ENCODE results near the gene DTNBP1.

Gene DTNBP1

GRCh38 chr6:15622045-15622740 is 40.6 kb downstream of the DTNBP1 start:
- peak; percentile 68 for DNase-seq

GRCh38 chr6:15621203-15622044 is 41.4 kb downstream of the DTNBP1 start:
- peak; percentile 90 for DNase-seq

DNA sequence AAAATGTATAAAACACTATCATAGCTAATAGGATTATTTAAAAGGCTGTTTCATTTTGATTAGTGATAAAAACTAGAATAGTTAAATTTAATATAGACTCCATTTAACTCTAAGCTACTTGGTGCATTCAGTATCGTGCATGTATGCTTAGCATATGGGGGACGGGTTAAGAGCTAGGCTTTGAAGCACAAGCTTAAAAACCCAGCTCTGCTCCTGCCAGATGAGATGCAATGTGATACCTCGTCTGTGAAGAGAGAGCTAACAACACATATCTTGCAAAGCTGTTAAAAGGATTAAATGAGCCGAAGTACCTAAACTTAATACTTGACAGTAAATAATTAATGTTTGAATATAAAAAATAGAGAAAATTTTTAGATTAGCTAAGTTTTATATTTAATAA is 42.2 kb downstream of the DTNBP1 start:
- DNase-seq, result no peak

GRCh38 chr6:15619330-15619729 is 43.5 kb downstream of the DTNBP1 start:
- DNase-seq, result no peak

GRCh38 chr6:15618685-15619084 is 44.1 kb downstream of the DTNBP1 start:
- no peak for DNase-seq

DNA sequence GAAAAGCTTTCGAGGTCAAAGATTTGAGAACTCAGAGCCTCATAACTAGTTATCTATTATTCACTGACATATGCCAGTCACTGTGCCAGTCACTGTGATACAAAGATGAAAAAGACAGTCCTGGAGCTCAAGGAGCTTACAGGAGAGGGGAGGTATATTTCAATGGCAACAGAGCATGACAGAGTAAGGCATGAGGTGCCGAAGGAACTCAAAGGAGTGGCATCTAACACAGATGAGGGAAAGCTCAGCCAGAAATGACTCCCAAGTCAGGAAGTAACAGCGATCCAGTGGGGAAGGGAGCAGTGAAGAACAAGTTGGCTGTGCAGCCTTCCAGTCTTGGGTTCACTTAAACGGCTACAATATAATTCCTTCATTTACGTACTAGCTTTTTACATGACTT is 46.6 kb downstream of the DTNBP1 start:
- no peak for DNase-seq

DNA sequence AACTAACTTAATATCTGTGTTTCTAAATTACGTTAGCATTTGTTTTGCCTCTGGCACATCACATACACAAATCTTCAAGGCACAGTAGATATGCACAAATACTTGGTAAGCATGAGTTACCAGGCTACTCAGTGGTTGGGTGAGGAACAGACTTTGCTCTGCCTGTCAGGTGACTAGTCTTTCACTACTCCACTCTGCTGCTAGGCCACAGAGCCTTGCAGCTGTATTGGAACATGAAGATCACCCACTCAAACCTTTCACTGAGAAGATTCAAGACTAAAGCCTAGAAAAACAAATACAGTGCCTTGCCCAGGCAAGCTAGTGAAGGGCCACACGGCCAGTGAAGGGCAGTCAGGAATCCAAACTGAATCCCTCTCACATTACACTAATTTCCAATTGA is 47.0 kb downstream of the DTNBP1 start:
- DNase-seq, result peak; percentile 48

GRCh38 chr6:15614277-15614676 is 48.6 kb downstream of the DTNBP1 start:
- peak; percentile 61 for DNase-seq

DNA sequence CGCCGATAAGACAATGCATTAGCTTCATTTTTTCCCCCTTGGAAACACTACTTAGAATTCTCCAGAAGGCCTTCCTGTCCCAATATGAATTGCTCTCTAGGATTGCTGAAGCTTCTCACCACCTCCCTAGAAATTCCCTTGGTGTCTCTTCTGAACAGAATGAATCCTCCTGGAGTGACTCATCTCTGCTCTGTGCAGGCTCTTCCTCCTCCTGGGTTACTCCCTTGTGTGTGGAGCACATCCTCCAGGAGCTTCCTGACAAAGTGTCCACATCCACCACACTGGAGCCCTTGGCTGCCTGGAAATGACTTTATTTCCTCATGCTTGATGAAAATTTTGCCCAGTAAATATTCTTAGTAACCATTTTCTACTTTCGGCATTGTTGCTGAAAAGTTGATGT is 54.4 kb downstream of the DTNBP1 start:
- DNase-seq, result peak; percentile 85

GRCh38 chr6:15607603-15608002 is 55.2 kb downstream of the DTNBP1 start:
- no peak for DNase-seq

GRCh38 chr6:15606347-15606746 is 56.5 kb downstream of the DTNBP1 start:
- DNase-seq, result no peak

GRCh38 chr6:15604843-15605242 is 58.0 kb downstream of the DTNBP1 start:
- DNase-seq, result no peak

DNA sequence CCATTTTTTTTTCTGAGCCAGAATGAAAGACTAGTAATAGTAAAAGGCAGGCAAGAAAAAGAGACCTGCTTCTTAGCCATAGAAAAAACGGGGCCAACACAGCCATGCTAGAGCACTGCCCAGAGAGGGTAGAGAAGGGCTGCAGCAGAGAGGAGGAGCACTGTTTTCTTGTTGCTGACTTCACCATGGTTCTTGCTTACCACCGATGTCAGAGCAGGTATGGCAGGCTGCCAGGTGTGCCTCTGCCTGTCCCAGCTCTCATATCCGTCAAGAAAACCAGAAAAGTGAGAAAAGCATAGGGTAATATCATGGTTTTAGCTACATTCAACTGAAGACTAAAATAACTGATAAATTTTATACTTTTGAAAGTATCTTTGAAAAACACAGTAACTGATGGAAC is 60.7 kb downstream of the DTNBP1 start:
- DNase-seq, result no peak

DNA sequence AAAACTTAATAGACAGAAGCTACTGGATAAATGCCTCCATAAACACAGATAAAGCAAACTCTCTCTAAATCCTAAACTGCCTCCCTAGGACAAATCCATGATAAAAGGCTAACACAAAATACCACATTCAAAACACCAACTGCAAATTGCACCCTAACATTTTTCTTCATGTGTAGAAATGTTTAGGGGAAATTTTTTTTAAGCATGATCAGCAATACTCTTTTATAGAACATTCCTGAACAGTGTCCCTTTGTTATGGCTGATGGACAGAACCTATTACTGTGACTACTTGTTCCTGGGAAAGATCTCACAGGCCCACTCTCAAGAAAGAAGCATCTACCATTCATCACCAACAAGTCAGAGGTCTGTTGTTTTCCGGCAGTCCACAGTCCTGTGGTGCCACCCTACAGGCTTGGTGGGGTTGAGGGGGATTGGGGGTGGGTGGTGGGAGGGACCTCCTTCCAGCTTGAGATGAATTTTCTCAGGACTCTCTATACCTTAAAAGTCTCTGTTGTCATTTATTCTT is 64.5 kb downstream of the DTNBP1 start:
- DNase-seq, result no peak

DNA sequence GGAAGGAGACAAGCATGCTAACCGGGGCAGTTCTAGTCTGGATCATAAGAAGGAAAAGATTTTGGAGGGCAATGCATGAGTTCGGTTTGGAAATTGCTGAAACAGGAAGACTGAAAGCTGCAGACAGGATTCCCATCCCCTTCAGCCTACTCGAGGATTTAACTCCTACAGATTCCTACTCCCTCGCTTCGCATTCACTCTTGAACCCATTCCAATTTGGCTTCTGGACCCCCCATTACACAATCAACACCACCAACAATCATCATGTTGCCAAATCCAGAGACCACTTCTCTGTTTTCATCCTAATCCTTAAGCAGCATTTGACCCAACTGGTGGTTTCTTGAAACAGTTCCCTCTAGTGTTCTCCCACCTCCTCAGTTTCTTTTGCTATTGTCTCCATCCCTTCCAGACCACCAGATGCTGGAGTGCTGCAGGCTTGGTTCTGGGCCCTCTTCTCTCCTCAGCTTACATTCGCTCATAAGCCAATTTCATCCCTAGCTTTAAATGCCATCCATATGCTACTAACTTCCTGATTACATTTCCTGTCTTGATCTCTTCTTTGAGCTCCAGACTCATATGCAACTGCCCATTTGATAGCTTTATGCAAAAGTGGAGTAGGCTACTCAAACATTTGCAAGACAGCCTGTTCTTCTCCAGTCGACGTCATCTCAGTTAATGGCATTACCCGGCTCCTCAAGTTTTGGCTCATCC is 66.5 kb downstream of the DTNBP1 start:
- peak; percentile 43 for DNase-seq

DNA sequence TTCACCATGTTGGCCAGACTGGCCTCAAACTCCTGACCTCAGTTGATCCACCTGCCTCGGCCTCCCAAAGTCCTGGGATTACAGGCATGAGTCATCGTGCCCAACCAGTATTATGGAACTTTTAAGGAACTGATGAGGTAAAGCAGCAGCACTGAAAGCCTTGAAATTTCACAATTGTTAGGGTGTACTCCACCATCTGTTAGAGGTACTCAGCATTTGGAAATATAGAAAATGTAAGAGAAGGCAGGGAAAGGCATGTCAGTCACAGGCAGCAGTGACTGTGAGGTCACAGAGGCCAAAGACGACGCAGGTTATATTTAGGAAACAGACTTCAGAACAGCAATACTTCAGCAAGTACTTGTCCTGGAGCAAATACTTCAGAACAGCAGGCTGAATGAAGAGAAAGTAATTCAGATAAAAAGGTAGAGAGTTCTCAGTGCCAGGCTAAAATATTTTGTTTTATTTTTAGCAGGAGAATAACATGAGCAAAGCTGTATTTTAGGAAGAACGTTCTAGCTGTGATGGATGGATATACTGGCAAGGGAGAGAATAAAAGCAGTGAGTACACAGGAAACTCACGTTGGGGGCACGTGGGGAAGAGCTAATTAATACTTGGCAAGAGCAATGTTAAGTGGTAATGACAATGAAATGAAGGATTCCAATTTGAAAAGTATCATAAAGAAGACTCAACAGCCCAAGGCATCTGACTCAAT is 67.2 kb downstream of the DTNBP1 start:
- peak; percentile 81 for DNase-seq

GRCh38 chr6:15594512-15595259 is 68.1 kb downstream of the DTNBP1 start:
- DNase-seq, result peak; percentile 37

DNA sequence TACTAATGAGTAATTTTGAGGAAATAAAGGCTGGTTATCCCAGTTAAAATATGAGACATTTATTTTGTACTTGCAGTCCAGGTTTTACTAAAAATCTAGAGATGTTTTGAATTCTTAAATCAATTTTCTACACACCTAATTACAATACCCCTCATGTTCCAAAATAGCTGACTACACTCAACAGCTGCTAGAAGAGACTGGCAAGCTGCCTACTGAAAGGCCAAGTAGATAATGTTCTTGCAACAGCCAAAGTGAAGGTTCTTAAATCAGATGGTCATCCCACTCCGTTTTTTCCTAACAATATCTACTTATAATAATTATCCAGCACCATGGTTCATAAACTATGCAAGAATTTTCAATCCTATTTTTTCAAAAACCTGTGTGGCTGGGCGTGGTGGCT is 69.0 kb downstream of the DTNBP1 start:
- no peak for DNase-seq

DNA sequence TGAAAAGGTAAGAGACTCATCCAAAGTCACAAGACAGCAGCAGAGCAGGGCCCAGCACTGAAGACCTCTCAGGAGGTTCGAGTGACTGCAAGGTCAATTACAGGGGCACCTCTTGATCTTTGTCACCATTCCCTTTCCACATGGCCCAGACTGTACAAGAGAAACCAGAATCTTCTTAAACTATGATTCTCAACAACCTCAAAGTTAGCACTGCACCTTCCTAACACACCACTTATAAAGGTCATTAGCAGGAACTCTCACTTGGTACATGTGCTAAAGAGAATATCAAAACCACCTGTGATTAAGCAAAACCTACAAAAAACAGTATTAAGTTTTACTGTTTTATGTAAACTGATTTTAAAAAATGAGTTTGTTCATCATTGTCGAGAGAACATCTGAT is 70.2 kb downstream of the DTNBP1 start:
- no peak for DNase-seq

- peak; percentile 32 for DNase-seq
These were observed 73.7 kb downstream of the DTNBP1 start for GRCh38 chr6:15588971-15589634.

DNA sequence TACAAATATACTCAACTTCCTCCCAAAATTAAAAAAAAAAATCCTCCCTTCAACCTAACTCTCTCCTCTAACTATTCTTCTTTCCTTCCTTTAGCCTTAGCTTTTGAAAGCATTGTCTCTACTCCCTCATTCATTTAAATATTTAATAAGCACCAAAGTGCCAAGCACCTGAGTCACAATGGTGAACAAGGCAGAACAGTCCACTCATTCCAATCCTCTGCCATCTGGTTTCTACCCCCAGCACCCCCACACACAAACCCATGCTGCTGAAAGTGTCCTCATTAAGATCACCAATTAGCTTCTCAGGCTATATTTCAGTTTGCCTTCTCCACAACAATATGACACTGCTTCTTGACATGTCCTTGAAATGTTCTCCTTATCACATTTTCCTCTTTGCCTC is 76.3 kb downstream of the DTNBP1 start:
- DNase-seq, result no peak
